Skeletal muscle cell (primary cell): Measurements from ENCODE around the gene KIF5A.

Experiments used
- DNase-seq: peaks from one replicate; pipeline ENCODE4 v3.0.0-alpha.2; 2010; ENCODE audit warnings: low read depth
- H3K4me3 ChIP-seq: 2 replicates; pipeline ENCODE4 v1.5.1; 2011; ENCODE audit warnings: low read depth, mild to moderate bottlenecking, control low read depth, low read length, moderate library complexity

The KIF5A gene

DNA sequence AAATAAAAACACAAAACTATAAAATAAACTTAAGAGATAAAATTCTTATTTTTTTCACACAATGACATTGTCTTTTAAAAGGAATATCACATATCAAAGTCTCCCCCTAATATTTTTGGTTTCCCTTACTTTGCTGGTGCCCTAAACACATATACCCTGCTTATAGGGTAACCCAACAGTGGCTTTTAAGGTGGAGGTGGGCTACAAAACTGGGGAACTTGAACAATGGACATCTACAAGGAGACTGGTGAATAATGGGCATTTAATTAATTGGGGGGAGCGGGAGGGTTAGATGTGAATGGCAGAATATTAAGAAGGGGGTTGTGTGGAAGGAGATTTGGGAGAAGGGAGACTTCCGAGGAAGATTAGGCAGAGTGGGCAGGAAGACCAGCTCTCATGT is 73.5 kb downstream of the KIF5A start:
- no peak for DNase-seq
- no peak overlapping the region for H3K4me3 ChIP-seq

DNA sequence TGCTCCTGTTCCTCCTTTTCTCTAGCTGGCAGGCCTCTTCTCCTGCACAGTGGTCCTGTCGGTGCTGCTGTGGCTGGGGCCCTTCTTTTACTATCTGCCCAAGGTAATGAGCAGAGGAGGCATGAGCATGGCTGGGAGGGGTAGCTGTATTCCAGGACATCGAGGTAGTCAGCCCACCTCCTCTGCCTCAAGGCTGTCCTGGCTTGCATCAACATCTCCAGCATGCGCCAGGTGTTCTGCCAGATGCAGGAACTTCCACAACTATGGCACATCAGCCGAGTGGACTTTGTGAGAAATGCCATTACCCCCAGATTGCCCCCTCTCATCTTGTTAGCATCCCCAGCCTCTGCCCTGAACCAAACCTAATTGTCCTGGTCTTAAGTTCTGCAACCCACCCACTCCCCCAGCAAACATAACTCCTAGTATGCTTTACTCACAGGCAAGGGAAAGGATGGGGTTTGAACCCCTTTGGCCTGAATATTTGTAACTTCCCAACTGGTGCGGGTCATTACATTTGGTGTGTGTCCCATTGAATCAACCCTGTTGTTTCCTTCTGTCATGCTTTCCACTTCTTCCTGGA is 74.1 kb downstream of the KIF5A start:
- no peak for DNase-seq
- H3K4me3 ChIP-seq = no peak overlapping the region

DNA sequence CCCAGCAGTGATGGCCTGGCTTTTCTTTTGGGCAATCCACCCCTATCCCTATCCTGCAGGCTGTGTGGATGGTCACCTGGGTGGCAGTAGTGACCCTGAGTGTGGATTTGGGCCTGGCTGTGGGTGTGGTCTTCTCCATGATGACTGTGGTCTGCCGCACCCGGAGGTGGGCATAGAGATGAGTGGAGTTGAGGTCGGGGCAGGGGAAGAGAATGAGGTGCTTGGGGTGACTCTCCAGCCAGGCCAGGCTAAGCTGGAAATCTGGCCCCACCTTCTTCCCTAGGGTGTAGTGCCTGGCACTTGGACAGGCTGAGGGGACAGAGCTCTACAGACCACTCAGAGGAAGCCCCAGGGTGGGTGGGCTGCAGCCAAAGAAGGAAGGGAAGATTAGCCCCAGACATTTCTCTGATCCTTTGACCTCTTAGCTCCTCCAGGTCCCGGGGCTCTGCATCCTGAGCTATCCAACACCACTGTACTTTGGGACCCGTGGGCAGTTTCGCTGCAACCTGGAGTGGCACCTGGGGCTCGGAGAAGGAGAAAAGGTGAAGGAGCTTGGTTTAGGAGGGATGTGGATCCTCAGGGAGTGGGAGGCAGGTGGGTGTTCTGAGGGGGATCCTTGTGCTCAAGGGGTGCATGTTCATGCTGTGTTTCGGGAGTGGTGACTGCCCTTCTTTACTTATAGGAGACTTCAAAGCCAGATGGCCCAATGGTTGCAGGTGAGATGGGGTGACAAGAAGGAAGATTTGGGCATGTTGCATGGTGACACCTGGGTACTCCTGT is 74.8 kb downstream of the KIF5A start:
- no peak overlapping the region for H3K4me3 ChIP-seq
- DNase-seq = no peak

GRCh38 chr12:57625261-57626032 is 75.6 kb downstream of the KIF5A start:
- no peak overlapping the region for H3K4me3 ChIP-seq
- no peak for DNase-seq

DNA sequence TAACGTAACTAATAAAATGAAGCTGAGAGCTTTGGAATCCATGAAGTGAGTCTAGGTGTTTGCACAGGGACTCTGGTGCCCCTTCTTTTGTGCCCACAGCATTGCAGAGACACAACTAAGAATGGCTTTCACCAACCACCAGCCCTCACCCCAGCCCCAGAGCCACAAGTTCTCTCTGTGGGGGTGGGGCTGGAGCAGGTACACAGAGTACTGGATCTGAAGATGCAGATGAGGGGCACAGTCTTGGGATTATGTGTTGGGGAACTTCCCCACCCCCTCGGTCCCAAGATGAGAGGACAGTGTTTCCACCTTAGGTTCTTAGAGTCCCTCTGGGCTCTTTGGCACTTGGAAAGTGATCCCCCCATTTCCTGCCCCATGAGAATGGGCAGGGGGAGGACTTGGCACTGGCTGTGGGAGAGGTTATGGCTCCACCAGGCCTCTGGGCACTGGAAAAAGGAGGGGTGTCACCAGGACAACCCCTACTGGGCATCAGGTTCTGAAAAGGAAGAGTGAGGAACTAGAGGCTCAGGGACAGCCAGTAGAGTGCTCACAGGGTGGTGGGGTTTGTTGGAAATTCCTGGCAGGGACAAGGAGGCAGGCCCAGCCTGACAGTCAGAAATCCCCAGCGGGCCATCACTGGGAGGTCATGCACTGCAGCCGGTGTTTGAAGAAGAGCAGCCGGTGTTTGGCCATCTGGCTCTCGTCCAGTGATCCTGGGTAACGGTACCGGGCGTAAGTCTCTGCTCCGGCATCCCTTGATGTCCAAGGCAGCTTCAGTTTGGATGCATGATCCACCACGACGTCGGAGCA is 76.5 kb downstream of the KIF5A start:
- no peak for DNase-seq
- H3K4me3 ChIP-seq = no peak overlapping the region

GRCh38 chr12:57626921-57627445 is 77.1 kb downstream of the KIF5A start:
- no peak for DNase-seq
- no peak overlapping the region for H3K4me3 ChIP-seq

- H3K4me3 ChIP-seq = no peak overlapping the region
- DNase-seq = no peak
Measured at GRCh38 chr12:57627501-57628279, 77.8 kb downstream of the KIF5A start.

GRCh38 chr12:57628280-57629191 is 78.7 kb downstream of the KIF5A start:
- no peak overlapping the region for H3K4me3 ChIP-seq
- DNase-seq = no peak

DNA sequence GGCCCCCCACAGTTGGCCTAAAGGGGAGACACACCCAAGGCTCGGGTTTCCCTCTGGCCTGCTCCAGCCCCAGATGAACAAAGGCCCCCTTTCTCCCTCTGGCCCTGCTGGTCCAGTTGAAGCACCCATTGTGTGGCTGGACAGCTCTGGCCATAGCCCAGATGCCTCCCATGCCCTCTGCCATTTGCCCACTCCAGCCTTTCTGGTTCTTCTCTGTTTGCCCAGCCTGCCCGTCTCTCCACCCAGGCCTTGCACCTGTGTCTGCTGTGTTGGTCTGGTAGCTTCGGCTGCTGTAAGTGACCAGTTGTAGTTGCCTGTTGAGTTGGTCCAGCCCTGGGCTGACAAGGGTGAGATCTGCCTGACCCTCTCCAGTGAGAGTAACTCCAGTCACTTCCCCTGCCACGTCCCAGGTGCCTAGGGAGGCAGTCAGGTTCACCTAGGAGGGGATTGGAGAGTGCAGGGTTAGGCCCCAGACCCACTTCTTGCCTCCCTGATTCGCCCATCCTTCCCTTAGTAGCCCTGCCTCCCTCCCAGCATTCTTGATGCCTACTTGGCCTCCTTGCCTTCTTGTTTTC is 80.1 kb downstream of the KIF5A start:
- DNase-seq = no peak
- no peak overlapping the region for H3K4me3 ChIP-seq

DNA sequence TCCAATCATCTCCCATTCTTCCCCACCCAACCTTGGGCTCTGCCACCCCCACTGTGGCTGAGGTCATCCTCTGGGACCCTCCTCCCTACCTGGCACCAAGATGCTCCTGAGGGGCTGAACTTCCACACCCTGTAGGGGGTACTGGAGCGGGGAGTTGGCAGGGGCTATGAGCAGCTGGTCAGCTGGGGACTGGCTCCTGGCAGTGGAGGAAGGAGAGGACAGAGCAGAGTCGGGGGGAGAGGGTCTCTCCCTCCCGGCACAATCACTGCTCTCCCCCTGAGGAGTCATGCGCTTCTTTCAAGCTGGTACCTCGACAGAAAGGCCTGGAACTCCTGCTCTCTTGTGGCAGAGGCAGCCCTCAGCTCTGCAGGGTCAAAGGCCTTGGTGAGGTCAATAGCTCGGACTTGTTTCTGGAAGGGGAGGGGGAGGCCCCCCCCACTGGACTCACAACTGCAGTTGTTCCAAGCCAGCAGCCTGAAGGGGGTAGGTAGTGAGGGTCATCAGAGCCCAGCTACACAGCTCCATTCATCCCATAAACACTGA is 81.1 kb downstream of the KIF5A start:
- H3K4me3 ChIP-seq = no peak overlapping the region
- DNase-seq = no peak

DNA sequence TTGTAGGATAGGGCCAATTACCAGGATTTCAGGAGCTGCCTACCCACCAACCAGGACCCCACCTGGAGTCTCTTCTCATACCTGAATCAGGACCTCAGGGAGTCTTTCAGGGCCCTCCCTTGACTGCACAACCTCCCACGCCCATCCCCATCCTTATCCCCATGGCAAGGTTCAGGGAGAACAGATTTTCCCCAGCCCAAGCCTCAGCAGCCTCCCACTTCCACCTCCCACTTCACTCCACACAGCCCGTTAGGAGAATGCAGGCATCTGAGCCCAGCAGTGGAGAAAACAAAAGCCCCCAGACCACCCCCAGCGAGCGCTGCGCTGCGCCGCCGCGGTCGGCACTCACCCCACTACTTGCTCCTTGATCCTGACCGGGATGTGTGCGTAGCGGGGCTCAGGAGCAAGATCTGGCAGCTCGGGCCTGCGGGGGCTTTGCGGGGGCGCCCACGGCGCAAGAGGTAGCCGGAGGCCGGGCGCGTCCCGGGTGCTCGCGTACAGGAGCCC is 81.8 kb downstream of the KIF5A start:
- DNase-seq = no peak
- no peak overlapping the region for H3K4me3 ChIP-seq

DNA sequence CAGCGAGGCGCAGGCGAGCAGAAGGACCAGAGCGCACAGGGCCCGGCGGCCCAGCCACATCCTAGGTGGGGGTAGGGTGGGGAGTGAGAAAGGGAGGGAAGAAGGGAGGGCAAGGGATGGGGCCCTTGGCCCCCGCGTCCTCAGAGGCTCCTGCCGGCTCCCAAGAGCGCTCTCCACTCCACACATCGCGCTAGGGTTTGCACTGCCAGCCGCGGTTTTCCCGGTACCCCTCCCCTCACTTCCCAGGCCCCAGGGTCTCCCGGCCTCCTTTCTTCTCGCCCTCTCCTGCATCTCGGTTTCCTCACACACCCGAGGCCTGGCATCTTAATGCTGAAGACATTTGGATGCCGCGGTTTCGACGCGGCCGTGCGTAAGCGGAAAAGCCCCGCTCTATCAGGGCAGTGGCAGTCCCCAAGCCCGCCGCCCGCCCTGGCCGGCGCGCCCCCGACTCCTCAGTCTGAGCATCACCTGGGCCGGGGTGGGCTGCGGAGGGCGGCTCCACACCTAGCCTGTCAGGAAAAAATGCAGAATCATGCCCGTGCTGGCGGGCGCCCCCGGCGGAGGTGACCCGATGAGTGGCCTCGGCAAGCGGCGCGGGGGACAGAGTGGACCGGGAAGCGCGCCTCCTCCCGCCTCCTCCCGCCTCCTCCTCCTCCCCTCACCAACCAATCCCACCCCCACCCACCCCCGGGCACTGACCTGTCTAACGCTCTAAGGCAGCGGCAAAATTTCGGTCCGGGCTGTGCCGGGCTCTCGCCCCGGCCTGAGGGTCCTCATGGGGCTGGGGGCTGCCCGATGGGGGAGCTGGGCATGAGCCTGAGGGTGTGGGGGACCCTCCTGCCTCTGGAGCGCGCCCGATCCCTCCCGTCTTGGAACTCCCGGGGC is 82.5 kb downstream of the KIF5A start:
- peak overlapping the region; percentile 54 for H3K4me3 ChIP-seq
- no peak for DNase-seq

- DNase-seq = no peak
- peak within 1 kb of the TSS; percentile 54 for H3K4me3 ChIP-seq
Measured at GRCh38 chr12:57632958-57633840, 83.4 kb downstream of the KIF5A start, which contains the start of gene B4GALNT1. Gene B4GALNT1 (minus strand): TSS chr12:57633201. CDS start chr12:57632132, 1,069 bp downstream.
